Common myeloid progenitor, CD34-positive (primary cell): ENCODE results near the gene KLC4.

Source experiments
- CTCF ChIA-PET: fragments of 350-600 bp; sonication (Branson Sonifier 250); formaldehyde crosslinking; loops from one replicate; lab custom pipeline; 2021; ENCODE audit warnings: antibody characterized with exemption; lab: Charles Lee
- POLR2A ChIA-PET: fragments of 350-600 bp; sonication (Branson Sonifier 250); formaldehyde crosslinking; loops from one replicate; lab custom pipeline; 2021; ENCODE audit warnings: antibody characterized with exemption; lab: Charles Lee
- DNase-seq, 3 donors: peaks; one replicate each; pipeline versions ENCODE4 v3.0.0 to v3.0.0-alpha.2; 2013
- H3K27ac ChIP-seq, 2 experiments: 1 replicate in 1 of 2; 2 replicates in 1 of 2; pipeline ENCODE4 v1.7.0; 2013; ENCODE audit warnings: inconsistent platforms in 2 of 2, low read length in 2 of 2, mild to moderate bottlenecking in 2 of 2, low read depth in 1 of 2, moderate library complexity in 1 of 2; ENCODE audit not compliant: severe bottlenecking in 2 of 2, insufficient read depth in 1 of 2, poor library complexity in 1 of 2
- H3K27me3 ChIP-seq, 5 experiments: replicated peaks in 2 of 5; 1 replicate in 3 of 5; 2 replicates in 2 of 5; pipeline versions ENCODE4 v1.6.1 to v1.7.0; 2013; ENCODE audit warnings: low read length in 4 of 5, mild to moderate bottlenecking in 2 of 5, moderate library complexity in 2 of 5, inconsistent platforms in 1 of 5; ENCODE audit not compliant: insufficient read depth in 5 of 5, control insufficient read depth in 4 of 5
- H3K36me3 ChIP-seq, 4 experiments: 1 replicate in 2 of 4; 2 replicates in 2 of 4; pipeline versions ENCODE4 v1.6.1 to v1.7.0; 2013; ENCODE audit warnings: low read length in 3 of 4, control low read depth in 1 of 4, mild to moderate bottlenecking in 1 of 4; ENCODE audit not compliant: control insufficient read depth in 4 of 4, insufficient read depth in 4 of 4
- H3K4me1 ChIP-seq, 4 experiments: 1 replicate in 3 of 4; 2 replicates in 1 of 4; pipeline versions ENCODE4 v1.6.1 to v1.7.1; 2013; ENCODE audit warnings: low read length in 3 of 4, mild to moderate bottlenecking in 3 of 4, control low read depth in 1 of 4, inconsistent platforms in 1 of 4, moderate library complexity in 1 of 4; ENCODE audit not compliant: control insufficient read depth in 4 of 4, insufficient read depth in 4 of 4; ENCODE audit errors: control extremely low read depth in 1 of 4
- H3K4me3 ChIP-seq, 7 experiments: 1 replicate in 4 of 7; 2 replicates in 3 of 7; pipeline versions ENCODE4 v1.5.1 to v1.7.0; 2013; ENCODE audit warnings: mild to moderate bottlenecking in 7 of 7, low read length in 6 of 7, moderate library complexity in 6 of 7, inconsistent platforms in 2 of 7, low read depth in 2 of 7, control low read depth in 1 of 7; ENCODE audit not compliant: insufficient read depth in 4 of 7, control insufficient read depth in 1 of 7; ENCODE audit errors: extremely low read depth in 1 of 7
- H3K9me3 ChIP-seq, 5 experiments: 1 replicate in 4 of 5; 2 replicates in 1 of 5; pipeline versions ENCODE4 v1.6.1 to v1.7.1; 2013; ENCODE audit warnings: low read length in 4 of 5, mild to moderate bottlenecking in 2 of 5, inconsistent platforms in 1 of 5, low read depth in 1 of 5, moderate library complexity in 1 of 5; ENCODE audit not compliant: control insufficient read depth in 4 of 5, insufficient read depth in 2 of 5; ENCODE audit errors: control extremely low read depth in 1 of 5
- WGBS: methylation state at CpG from one replicate; pipeline ENCODE4 v1.1.5; 2013; ENCODE audit not compliant: insufficient coverage; 5-methylcytosine and 5-hydroxymethylcytosine counted together

Gene KLC4

DNA sequence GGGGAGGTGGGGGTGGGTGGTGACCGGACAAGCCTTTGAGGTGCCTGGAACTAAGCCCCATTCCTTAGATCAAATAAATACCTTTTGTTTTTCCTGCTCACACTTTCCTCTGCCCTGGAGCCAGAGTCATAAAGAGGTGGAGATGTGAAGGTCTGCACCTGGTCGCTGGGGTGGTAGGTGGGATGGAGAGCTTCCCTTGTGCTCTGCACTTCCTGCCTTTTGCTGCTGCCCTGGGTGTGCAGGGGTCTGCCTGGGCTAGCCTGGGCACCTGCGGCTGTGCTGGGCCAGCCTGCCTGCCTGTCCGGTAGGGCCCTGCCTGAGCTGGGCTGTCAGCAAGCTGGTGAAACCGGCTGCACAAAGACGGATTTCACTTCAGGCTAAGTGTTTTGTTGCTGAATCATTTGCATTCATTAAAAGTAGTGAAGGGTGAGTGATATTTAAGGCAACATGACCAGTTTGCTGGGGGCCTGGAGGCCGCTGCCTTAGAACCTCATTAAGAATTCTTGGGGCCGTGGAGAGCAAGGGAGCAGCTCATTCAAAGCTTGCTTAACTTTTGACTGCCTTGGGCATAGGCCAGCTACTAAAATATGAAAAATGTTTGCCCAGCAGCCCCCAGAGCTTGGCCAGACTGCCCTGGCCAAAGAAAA is 37.1 kb downstream of the KLC4 start:
- Histone ChIP-seq H3K27ac (peak overlapping the region in 1 of 2 experiments; percentile 58), H3K4me3 (peak overlapping the region in 1 of 7 experiments; percentile 60), H3K9me3 (no peaks in the 10 kb centered on the region), H3K27me3 (no peaks in the 10 kb centered on the region), H3K36me3 (no peaks in the 10 kb centered on the region), H3K4me1 (peaks cover 0 to 45% (median 10%) of the 10 kb centered on the region in 4 experiments)
- 29% methylated on average over 6 of the region's 8 CpGs for WGBS
- ChIA-PET CTCF (interaction anchor here (0.9 to 1.9 kb wide), 9 partner anchors 12 to 194 kb away, joined by 3 to 7 read pairs (median 4); partner anchors contain the start of gene PTK7), POLR2A (no interaction called here)
- peak in 2 of 3 donors; percentile 32 to 60 for DNase-seq

DNA sequence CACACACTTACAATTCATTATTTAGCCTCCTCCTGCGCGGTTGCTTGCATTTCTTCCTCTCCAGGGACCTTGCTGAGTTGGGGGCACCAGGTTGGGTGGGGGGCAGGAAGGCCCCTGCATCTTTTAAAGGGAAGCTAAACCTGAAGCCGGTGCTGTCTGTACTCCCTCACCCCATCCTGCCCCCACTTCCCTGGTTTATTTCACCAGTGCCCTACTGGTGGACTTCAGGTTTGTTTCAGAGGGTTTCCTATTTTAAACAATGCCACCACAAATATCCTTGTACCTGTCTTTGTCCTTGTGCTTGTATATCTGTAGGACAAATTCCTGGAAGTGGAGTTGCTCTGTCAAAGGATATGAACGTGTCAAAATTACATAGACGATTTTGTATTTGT is 37.7 kb downstream of the KLC4 start:
- POLR2A ChIA-PET = no interaction called here
- Histone ChIP-seq H3K36me3 (no peaks in the 10 kb centered on the region), H3K4me1 (peaks cover 0 to 44% (median 10%) of the 10 kb centered on the region in 4 experiments), H3K27me3 (no peaks in the 10 kb centered on the region), H3K9me3 (no peaks in the 10 kb centered on the region), H3K4me3 (peak overlapping the region in 1 of 7 experiments; percentile 60), H3K27ac (peak overlapping the region in 1 of 2 experiments; percentile 58)
- CTCF ChIA-PET = interaction anchor here (0.9 to 1.9 kb wide), 8 partner anchors 13 to 195 kb away, joined by 3 to 7 read pairs (median 4); no protein-coding TSS in a partner anchor
- WGBS = 80% methylated on average over 4 of the region's 5 CpGs
- DNase-seq = peak in 1 of 3 donors; percentile 42

GRCh38 chr6:43097502-43097901 is 38.1 kb downstream of the KLC4 start:
- Histone ChIP-seq H3K4me1 (peaks cover 0 to 43% (median 10%) of the 10 kb centered on the region in 4 experiments), H3K36me3 (no peaks in the 10 kb centered on the region), H3K9me3 (no peaks in the 10 kb centered on the region), H3K27ac (peak overlapping the region in 1 of 2 experiments; percentile 58), H3K4me3 (no peak overlapping the region), H3K27me3 (no peaks in the 10 kb centered on the region)
- ChIA-PET POLR2A (no interaction called here), CTCF (interaction anchor here (0.7 to 1.9 kb wide), 6 partner anchors 13 to 195 kb away, joined by 3 to 7 read pairs (median 4); no protein-coding TSS in a partner anchor)
- WGBS = 95% methylated on average over 3 of the region's 4 CpGs
- DNase-seq = no peak

DNA sequence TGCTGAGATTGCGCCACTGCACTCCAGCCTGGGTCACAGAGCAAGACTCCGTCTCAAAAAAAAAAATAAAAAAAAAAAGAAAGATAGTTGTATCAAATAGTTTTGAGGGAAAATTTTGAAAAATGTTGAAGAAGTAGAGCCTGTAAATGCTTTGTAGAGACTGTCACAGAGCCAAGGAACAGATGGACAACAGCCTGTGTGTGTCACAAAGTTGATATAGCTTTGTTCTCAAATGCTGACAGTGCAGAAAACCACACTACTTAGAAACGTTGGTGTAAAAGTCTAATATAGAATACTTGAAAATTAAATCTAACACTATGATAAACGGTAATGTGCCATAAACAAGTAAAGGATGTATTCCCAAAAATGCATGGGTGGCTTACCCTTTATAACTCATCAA is 42.1 kb downstream of the KLC4 start:
- Histone ChIP-seq H3K4me1 (peaks cover 0 to 12% (median 6%) of the 10 kb centered on the region in 4 experiments), H3K4me3 (no peak overlapping the region), H3K27me3 (no peaks in the 10 kb centered on the region), H3K27ac (no peak overlapping the region), H3K9me3 (no peaks in the 10 kb centered on the region), H3K36me3 (no peaks in the 10 kb centered on the region)
- POLR2A ChIA-PET = interaction anchor here (0.7 kb wide), 1 partner anchor 333 kb away, joined by 4 read pairs; no protein-coding TSS in a partner anchor
- CTCF ChIA-PET = no interaction called here
- DNase-seq = no peak
- 94% methylated on average over 3 of the region's 4 CpGs for WGBS

- WGBS = no CpG with 5 or more reads among the region's 2 CpGs
- H3K27ac ChIP-seq = no peak overlapping the region
- no peaks in the 10 kb centered on the region for H3K36me3 ChIP-seq
- H3K9me3 ChIP-seq = no peaks in the 10 kb centered on the region
- no peaks in the 10 kb centered on the region for H3K4me1 ChIP-seq
- ChIA-PET CTCF (no interaction called here), POLR2A (no interaction called here)
- H3K27me3 ChIP-seq = no peaks in the 10 kb centered on the region
- no peak for DNase-seq
- no peak overlapping the region for H3K4me3 ChIP-seq
Measured at GRCh38 chr6:43103253-43103876, 43.9 kb downstream of the KLC4 start.

DNA sequence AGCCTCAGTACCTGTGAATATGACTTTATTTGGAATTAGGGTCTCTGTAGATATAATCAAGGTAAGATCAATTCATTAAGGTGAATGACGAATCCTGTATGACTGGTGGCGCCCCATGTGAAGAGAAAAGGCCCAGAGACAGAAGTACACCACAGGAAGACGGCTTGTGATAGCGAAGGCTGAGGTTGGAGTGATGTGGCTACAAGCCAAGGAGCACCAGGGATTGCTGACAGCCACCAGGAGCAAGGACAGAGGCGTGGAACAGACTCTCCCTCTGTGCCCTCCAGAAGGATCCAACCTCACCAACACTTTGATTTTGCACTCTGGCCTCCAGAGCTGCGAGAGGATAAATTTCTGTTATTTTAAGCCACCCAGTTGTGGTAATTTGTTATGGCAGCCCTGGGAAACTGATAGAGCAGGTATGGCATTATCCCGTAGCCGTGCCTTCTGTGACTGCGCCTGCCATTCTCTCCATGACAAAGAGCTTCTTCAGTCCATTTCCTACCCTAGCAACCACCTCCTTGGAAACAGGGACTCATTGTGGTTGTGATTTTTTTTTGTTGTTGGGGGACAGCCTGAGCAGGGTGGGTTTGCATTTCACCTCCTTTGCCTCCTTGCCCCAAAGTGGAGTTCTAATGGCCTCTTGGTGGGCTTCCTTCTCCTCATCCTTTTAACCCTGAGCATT is 46.2 kb downstream of the KLC4 start:
- CTCF ChIA-PET = interaction anchor here (0.9 to 1.3 kb wide), 2 partner anchors 8 to 110 kb away, joined by 3 read pairs; no protein-coding TSS in a partner anchor
- Histone ChIP-seq H3K4me3 (no peak overlapping the region), H3K27ac (no peak overlapping the region), H3K4me1 (no peaks in the 10 kb centered on the region), H3K36me3 (peaks cover 0 to 2% (median 0%) of the 10 kb centered on the region in 4 experiments), H3K9me3 (no peaks in the 10 kb centered on the region), H3K27me3 (no peaks in the 10 kb centered on the region)
- DNase-seq = peak in 1 of 3 donors; percentile 15
- POLR2A ChIA-PET = no interaction called here
- 96% methylated on average over 7 of the region's 9 CpGs for WGBS
